ENCODE results near the gene ABHD8.

ABHD8 gene

DNA sequence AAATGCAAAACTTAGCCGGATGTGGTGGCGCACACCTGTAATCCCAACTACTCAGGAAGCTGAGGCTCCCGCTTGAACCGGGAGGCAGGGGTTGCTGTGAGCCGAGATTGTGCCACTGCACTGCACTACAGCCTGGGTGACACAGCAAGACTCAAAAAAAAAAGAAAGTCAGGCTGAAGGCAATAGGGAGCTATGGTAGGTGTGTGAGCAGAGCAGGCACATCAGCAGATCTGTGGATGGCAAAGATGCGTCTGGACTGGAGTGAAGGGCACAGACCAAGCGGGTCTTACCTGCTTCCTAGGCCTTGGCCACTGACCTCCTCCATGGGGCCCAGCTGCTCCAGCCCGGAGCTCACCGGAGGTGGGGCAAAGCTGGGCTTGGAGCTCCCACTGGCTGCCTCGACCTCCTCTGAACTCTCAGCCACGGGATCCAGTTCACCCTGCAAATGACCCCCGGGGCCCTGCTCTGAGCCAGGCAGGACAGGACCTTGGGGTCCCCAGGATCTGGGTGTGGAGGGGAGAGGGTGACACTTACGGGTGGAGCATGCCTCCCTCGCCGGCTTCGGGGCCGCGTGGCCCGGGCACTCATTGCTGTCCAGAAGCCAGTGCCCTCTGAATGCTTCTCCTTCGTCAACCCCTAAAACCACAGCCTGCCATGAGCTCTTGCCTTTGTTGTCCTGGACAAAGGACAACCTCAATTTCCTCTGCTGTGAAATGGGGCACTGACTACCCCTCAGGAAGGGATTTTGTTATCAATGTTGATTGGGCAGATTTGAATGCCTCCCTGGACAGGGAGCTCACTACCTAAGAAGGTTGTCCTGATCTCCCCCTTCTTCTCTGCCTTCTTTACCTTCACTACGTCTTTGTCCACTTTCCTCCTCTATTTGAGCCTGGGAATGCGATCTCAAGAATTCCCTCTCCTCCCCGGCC is 39.2 kb downstream of the ABHD8 start:
- H3K4me3 ChIP-seq (ENCODE audit: control insufficient read depth, low read depth, low read length) = no peak overlapping the region
- no peak for DNase-seq (ENCODE audit: low read depth)
- TF ChIP-seq, protein P1, sequence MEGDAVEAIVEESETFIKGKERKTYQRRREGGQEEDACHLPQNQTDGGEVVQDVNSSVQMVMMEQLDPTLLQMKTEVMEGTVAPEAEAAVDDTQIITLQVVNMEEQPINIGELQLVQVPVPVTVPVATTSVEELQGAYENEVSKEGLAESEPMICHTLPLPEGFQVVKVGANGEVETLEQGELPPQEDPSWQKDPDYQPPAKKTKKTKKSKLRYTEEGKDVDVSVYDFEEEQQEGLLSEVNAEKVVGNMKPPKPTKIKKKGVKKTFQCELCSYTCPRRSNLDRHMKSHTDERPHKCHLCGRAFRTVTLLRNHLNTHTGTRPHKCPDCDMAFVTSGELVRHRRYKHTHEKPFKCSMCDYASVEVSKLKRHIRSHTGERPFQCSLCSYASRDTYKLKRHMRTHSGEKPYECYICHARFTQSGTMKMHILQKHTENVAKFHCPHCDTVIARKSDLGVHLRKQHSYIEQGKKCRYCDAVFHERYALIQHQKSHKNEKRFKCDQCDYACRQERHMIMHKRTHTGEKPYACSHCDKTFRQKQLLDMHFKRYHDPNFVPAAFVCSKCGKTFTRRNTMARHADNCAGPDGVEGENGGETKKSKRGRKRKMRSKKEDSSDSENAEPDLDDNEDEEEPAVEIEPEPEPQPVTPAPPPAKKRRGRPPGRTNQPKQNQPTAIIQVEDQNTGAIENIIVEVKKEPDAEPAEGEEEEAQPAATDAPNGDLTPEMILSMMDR (IDR thresholded peaks at IDR 0.05; ENCODE audit: control insufficient read depth, insufficient read depth, low read depth, low read length, missing control alignments) = no peak

DNA sequence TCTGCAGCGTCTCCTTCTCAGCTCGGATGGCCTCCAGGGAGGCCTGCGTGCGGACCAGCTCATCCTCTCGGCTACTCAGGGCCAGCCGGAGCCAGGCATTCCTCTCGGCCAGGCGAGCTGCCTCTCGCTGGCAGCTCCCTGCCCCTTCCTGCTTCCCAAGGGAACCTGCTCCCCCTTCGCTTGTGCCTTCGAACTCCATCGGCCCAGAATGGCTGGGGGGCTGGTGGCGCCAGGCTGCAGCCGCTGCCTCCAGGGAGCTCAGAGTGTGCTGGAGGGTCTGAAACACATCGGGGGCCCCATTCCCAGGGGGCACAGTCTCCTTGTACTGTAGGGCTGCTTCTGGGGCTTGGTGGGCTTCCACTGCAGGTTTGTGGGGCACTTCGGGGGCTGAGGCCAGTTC is 40.7 kb downstream of the ABHD8 start:
- TF ChIP-seq, protein P1 (IDR thresholded peaks at IDR 0.05; ENCODE audit: control insufficient read depth, insufficient read depth, low read depth, low read length, missing control alignments) = no peak
- DNase-seq (ENCODE audit: low read depth) = no peak
- no peak overlapping the region for H3K4me3 ChIP-seq (ENCODE audit: control insufficient read depth, low read depth, low read length)

DNA sequence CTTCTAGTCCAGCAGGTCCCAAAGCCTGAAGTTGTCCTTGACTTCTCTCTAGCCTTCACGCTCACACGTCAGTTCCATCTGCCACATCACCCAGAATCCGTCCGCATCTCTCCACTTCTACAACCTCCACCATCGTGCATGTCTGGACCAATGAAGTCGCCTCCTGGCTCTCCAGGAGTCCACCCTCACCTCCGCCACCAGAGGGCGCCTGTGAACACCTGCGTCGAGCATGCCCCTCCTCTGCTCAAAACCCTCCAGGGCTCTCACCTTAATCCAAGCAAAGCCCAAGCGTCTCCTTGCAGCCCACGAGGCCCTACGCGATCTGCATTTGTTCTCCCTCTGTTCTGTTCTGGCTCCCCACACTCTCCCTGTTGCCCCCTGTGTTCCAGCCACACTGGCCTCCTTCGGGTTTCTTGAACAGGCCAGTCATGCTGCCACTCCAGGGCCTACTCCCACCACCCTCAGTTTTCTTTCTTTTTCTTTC is 42.3 kb downstream of the ABHD8 start:
- DNase-seq (ENCODE audit: low read depth) = no peak
- no peak overlapping the region for H3K4me3 ChIP-seq (ENCODE audit: control insufficient read depth, low read depth, low read length)
- TF ChIP-seq, protein P1 (IDR thresholded peaks at IDR 0.05; ENCODE audit: control insufficient read depth, insufficient read depth, low read depth, low read length, missing control alignments) = peak; percentile 92

DNA sequence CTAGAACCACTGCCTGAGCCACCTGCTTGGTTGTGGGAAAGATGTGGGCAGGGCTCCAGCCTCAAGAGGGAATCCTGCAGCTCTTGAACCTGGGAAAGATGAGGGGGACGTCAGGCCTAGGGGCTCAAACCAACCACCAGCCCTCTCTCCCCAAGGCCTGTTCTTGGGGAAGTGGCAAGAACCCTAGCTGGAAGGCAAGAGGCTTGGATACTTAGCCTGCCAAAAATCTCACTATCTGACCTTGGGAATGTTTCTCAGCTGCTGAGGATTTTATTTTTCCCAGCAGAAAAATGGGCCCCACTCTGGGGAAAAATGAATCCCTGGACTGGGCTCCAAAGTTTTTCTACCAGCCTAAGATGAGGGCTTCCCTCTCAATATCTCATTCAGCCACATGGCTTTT is 43.3 kb downstream of the ABHD8 start:
- H3K4me3 ChIP-seq (ENCODE audit: control insufficient read depth, low read depth, low read length) = no peak overlapping the region
- TF ChIP-seq, protein P1 (IDR thresholded peaks at IDR 0.05; ENCODE audit: control insufficient read depth, insufficient read depth, low read depth, low read length, missing control alignments) = no peak
- DNase-seq (ENCODE audit: low read depth) = no peak

DNA sequence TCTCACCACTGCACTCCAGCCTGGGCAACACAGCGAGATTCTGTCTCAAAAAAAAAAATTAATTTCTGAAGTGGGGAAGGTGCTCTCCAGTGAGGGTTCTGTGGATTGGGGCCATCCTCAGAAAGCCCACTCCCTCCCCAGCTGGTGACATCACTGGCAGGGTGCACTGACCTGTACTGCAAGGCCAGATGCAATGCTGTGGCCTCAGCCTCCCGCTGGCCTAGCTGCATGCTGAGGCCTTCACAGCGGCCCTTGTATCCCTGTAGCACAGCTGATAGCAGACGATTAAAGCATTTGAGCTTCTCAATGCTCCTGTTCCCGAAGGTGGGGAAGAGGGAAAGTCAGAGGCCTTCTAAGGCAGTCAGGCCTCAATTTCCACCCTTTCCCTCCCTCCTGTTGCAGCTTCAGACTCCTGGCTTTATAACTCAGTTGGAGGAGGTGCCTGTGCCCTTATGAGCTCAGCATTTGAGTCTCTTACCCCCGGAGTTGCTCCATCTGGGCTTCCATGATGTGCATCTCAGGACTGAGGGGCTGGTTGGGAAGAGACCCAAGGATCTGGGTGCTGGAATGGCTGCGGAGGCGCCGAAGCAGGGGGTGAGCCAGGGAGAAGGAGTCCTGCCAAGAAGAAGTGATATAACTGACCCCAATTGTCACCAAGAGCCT is 44.0 kb downstream of the ABHD8 start:
- TF ChIP-seq, protein P1 (IDR thresholded peaks at IDR 0.05; ENCODE audit: control insufficient read depth, insufficient read depth, low read depth, low read length, missing control alignments) = no peak
- no peak overlapping the region for H3K4me3 ChIP-seq (ENCODE audit: control insufficient read depth, low read depth, low read length)
- DNase-seq (ENCODE audit: low read depth) = no peak

DNA sequence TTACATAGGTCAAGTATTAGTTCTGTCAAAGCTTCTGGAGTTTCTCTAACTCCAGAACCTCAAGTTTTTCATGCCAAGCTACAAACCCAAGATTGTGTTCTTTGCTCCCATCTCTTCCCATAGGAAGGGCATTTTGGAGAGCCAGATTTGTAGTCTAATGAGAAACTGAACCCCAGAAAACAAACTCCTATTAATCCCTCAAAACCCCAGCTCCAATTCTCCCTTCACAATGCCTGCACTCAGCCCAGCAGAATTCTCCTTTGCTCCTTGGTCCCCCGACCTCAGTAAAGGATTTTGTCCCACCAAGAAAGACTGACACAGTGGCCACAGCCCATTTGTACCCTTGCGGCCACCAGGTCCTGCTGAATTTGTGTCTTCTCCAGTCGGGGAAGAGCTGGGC is 47.1 kb downstream of the ABHD8 start:
- H3K4me3 ChIP-seq (ENCODE audit: control insufficient read depth, low read depth, low read length) = no peak overlapping the region
- no peak for DNase-seq (ENCODE audit: low read depth)
- TF ChIP-seq, protein P1 (IDR thresholded peaks at IDR 0.05; ENCODE audit: control insufficient read depth, insufficient read depth, low read depth, low read length, missing control alignments) = no peak

All from AG09309 (cell line).